ENCODE results near the gene CXXC1. TPM values are rescaled to one million over a fixed set of nuclear protein-coding genes. Genes with fewer than 3 reads are reported as not detected.
"Not testable (repeated sequence)": the region's sequence is repeated elsewhere in the genome, so short reads cannot be mapped to it uniquely, and the experiment has no call there.

The CXXC1 gene
- total RNA-seq, 1 donor from 2014 or later, result 35.0 TPM

DNA sequence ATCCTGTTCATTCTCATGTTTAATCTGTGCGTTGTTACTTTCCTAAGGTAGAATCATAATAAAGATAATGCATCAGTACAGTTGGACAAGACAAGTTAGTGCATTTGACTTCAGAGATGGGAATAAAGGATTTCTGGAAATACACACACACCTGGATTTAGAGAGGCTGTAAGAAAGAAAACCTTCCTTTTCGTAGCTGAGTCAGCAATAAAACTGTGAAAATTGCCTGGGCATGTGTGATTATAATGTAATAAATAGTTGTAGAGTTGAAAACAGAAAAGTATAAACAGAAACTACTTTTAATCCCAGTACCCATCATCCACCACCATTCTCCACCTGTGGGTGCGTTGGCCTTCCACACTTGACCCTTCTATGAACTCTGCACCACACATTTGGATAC is 36.6 kb downstream of the CXXC1 start:
- Histone ChIP-seq H3K4me3 (no peak overlapping the region), H3K27ac (no peak overlapping the region), H3K27me3 (no peaks in the 10 kb centered on the region), H3K9ac (no peak overlapping the region), H2AFZ (replicated peaks) (no peak overlapping the region), H3K79me2 (ENCODE audit: low read depth) (no peaks in the 10 kb centered on the region), H3K36me3 (no peaks in the 10 kb centered on the region), H3F3A (ENCODE audit: low read depth) (no peaks in the 10 kb centered on the region), H3K4me1 (no peaks in the 10 kb centered on the region), H3K9me3 (ENCODE audit: low read depth) (no peaks in the 10 kb centered on the region), H4K20me1 (ENCODE audit: low read depth) (no peaks in the 10 kb centered on the region), H3K4me2 (no peak overlapping the region)
- Mint-ChIP-seq H3K9me3 (no peaks in the 10 kb centered on the region), H3K36me3 (no peaks in the 10 kb centered on the region), H3K27me3 (ENCODE audit: insufficient read depth, low read depth) (peaks cover 2% of the 10 kb centered on the region), H3K4me1 (no peaks in the 10 kb centered on the region), H3K27ac (no peak overlapping the region), H3K4me3 (no peak overlapping the region)
- no peak for DNase-seq (ENCODE audit: low spot score)
- TF ChIP-seq CTCF (IDR thresholded peaks at IDR 0.05) (no peak), EZH2phosphoT487 (IDR thresholded peaks at IDR 0.05) (no peak), EZH2 (IDR thresholded peaks at IDR 0.05) (no peak)

- no peak for TF ChIP-seq CTCF (IDR thresholded peaks at IDR 0.05)
- TF ChIP-seq EZH2 (IDR thresholded peaks at IDR 0.05), result no peak
- no peak for TF ChIP-seq EZH2phosphoT487 (IDR thresholded peaks at IDR 0.05)
- Histone ChIP-seq H3K9ac (no peak overlapping the region), H3K4me3 (no peak overlapping the region), H4K20me1 (ENCODE audit: low read depth) (no peaks in the 10 kb centered on the region), H3F3A (ENCODE audit: low read depth) (no peaks in the 10 kb centered on the region), H2AFZ (replicated peaks) (no peak overlapping the region), H3K79me2 (ENCODE audit: low read depth) (no peaks in the 10 kb centered on the region), H3K36me3 (no peaks in the 10 kb centered on the region), H3K27ac (no peak overlapping the region), H3K27me3 (no peaks in the 10 kb centered on the region), H3K9me3 (ENCODE audit: low read depth) (no peaks in the 10 kb centered on the region), H3K4me1 (no peaks in the 10 kb centered on the region), H3K4me2 (no peak overlapping the region)
- DNase-seq (ENCODE audit: low spot score), result no peak
- Mint-ChIP-seq H3K9me3 (no peaks in the 10 kb centered on the region), H3K4me1 (no peaks in the 10 kb centered on the region), H3K27ac (no peak overlapping the region), H3K27me3 (ENCODE audit: insufficient read depth, low read depth) (peaks cover 2% of the 10 kb centered on the region), H3K36me3 (no peaks in the 10 kb centered on the region), H3K4me3 (no peak overlapping the region)
These were observed 37.9 kb downstream of the CXXC1 start for GRCh38 chr18:50249576-50249975.

DNA sequence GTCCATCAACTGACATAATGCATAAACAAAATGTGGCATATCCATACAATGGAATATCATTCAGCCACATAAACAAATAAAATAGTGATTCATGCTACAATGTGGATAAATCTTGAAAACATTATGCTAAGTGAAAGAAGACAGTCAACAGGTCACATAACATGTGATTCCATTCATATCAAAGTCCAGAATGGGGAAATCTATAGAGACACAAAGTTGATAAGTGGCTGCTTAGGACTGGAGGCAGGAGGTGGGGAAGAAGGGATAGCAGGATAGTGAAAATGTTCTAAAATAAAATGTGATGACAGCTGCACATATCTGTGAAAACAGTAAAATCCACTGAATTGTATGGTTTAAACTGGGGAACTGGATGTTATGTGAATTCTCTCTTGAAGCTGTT is 39.9 kb downstream of the CXXC1 start:
- Histone ChIP-seq H2AFZ (replicated peaks) (no peak overlapping the region), H3K9ac (no peak overlapping the region), H3K27me3 (no peaks in the 10 kb centered on the region), H3K79me2 (ENCODE audit: low read depth) (no peaks in the 10 kb centered on the region), H3K4me3 (no peak overlapping the region), H3K4me2 (no peak overlapping the region), H3K9me3 (ENCODE audit: low read depth) (no peaks in the 10 kb centered on the region), H4K20me1 (ENCODE audit: low read depth) (no peaks in the 10 kb centered on the region), H3K36me3 (no peaks in the 10 kb centered on the region), H3F3A (ENCODE audit: low read depth) (no peaks in the 10 kb centered on the region), H3K27ac (no peak overlapping the region), H3K4me1 (no peaks in the 10 kb centered on the region)
- no peak overlapping the region for H3K4me3 Mint-ChIP-seq
- DNase-seq (ENCODE audit: low spot score), result no peak
- TF ChIP-seq CTCF (IDR thresholded peaks at IDR 0.05) (no peak), EZH2phosphoT487 (IDR thresholded peaks at IDR 0.05) (no peak)
- H3K4me1 Mint-ChIP-seq, result no peaks in the 10 kb centered on the region
- peaks cover 2% of the 10 kb centered on the region for H3K36me3 Mint-ChIP-seq
- H3K9me3 Mint-ChIP-seq, result peaks cover 11% of the 10 kb centered on the region
- peaks cover 2% of the 10 kb centered on the region for H3K27me3 Mint-ChIP-seq (ENCODE audit: insufficient read depth, low read depth)
- no peak overlapping the region for H3K27ac Mint-ChIP-seq

DNA sequence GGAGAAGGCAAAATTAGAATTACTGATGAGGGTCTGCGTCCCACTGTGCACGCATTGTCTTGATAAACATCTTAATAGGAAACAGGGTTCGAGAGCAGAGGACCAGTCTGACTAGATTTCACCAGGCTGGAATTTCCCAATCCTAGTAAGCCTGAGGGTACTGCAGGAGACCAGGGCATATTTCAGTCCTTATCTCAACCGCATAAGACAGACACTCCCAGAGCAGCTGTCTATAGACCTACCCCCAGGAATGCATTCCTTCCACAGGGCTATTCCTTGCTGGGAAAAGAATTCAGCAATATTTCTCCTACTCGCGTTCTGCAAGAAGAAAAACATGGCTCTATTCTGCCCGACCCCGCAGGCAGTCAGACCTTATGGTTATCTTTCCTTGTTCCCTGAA is 45.7 kb downstream of the CXXC1 start:
- not testable (repeated sequence) for H3K4me3 Mint-ChIP-seq; DNase-seq (ENCODE audit: low spot score); H3K4me1 Mint-ChIP-seq; H3K27me3 Mint-ChIP-seq (ENCODE audit: insufficient read depth, low read depth); H4K20me1 ChIP-seq (ENCODE audit: low read depth); H3F3A ChIP-seq (ENCODE audit: low read depth); H3K27me3 ChIP-seq; H3K9ac ChIP-seq; H3K4me2 ChIP-seq; H3K36me3 ChIP-seq; H3K4me3 ChIP-seq; H3K9me3 ChIP-seq (ENCODE audit: low read depth); H3K27ac ChIP-seq; H3K27ac Mint-ChIP-seq; H3K79me2 ChIP-seq (ENCODE audit: low read depth); H2AFZ ChIP-seq (replicated peaks); H3K4me1 ChIP-seq
- Mint-ChIP-seq H3K9me3 (peaks cover 28% of the 10 kb centered on the region), H3K36me3 (peaks cover 12% of the 10 kb centered on the region)
